SK-N-SH treated with all-trans-retinoic acid at 6 μM for 48 hours (cell line): ENCODE results near the gene TTC34.

Experiments used
- ARNTL ChIP-seq: fragments of 450-650 bp; formaldehyde crosslinking; IDR thresholded peaks from 2 replicates; pipeline ENCODE4 v1.5.0; 2020; ENCODE audit warnings: low read depth, mild to moderate bottlenecking, moderate library complexity, borderline replicate concordance
- CREB5 ChIP-seq: fragments of 250-450 bp; sonication (Bioruptor Pico); IDR thresholded peaks from 2 replicates; pipeline ENCODE4 v1.5.1; 2020; ENCODE audit warnings: low read depth, mild to moderate bottlenecking, moderate library complexity
- ISL1 ChIP-seq: fragments of 250-450 bp; sonication (Bioruptor Pico); IDR thresholded peaks from 2 replicates; pipeline ENCODE4 v2.1.2; 2022; ENCODE audit warnings: mild to moderate bottlenecking, moderate library complexity
- PATZ1 ChIP-seq: fragments of 250-450 bp; sonication (Bioruptor Pico); IDR thresholded peaks from 2 replicates; pipeline ENCODE4 v1.8.0; 2020; ENCODE audit warnings: mild to moderate bottlenecking, moderate library complexity, borderline replicate concordance
- POU6F1 ChIP-seq: fragments of 250-450 bp; sonication (Bioruptor Pico); IDR thresholded peaks from 2 replicates; pipeline ENCODE4 v1.8.0; 2021; ENCODE audit warnings: low read depth, mild to moderate bottlenecking, moderate library complexity, borderline replicate concordance
- RARB ChIP-seq: fragments of 250-450 bp; sonication (Bioruptor Pico); IDR thresholded peaks from 2 replicates; pipeline ENCODE4 v1.8.0; 2021; ENCODE audit warnings: mild to moderate bottlenecking, moderate library complexity
- ZFP3 ChIP-seq: fragments of 250-450 bp; sonication (Bioruptor Pico); IDR thresholded peaks from 2 replicates; pipeline ENCODE4 v1.5.0; 2020; ENCODE audit warnings: mild to moderate bottlenecking, moderate library complexity
- ZNF70 ChIP-seq: fragments of 450-650 bp; formaldehyde crosslinking; IDR thresholded peaks from 2 replicates; pipeline ENCODE4 v1.5.0; 2020; ENCODE audit warnings: mild to moderate bottlenecking, moderate library complexity

GRCh38 chr1:2638466-2639115 lies 162.9 kb downstream of the TTC34 start:
- no peak for TF ChIP-seq PATZ1 (CRISPR knock-in tag)
- no peak for TF ChIP-seq CREB5 (CRISPR knock-in tag)
- TF ChIP-seq ZFP3 (CRISPR knock-in tag), result no peak
- TF ChIP-seq ZNF70, result no peak
- no peak for TF ChIP-seq ARNTL
- TF ChIP-seq ISL1 (CRISPR knock-in tag), result no peak
- no peak for TF ChIP-seq RARB (CRISPR knock-in tag)
- TF ChIP-seq POU6F1 (CRISPR knock-in tag), result no peak
